ENCODE measurements around the gene KIAA1217.

- TF ChIP-seq CTCF (conservative IDR thresholded peaks at IDR 0.05) (no peak), ZFX (IDR thresholded peaks at IDR 0.05) (no peak)
Measured at GRCh38 chr10:24352399-24352798, 143.5 kb downstream of the KIAA1217 start.
